KMS-11 (cell line): ENCODE measurements around the gene PARVG.

ENCODE experiments used
- H2AFZ ChIP-seq: fragments of 200-600 bp; sonication (generic); 2 replicates; pipeline ENCODE4 v1.6.1; 2016; ENCODE audit warnings: antibody characterized with exemption, mixed run types, low read depth
- H3K27ac ChIP-seq: fragments of 200-600 bp; sonication (generic); 2 replicates; pipeline ENCODE4 v1.6.1; 2016; ENCODE audit warnings: mild to moderate bottlenecking, mixed run types
- H3K27me3 ChIP-seq: fragments of 200-600 bp; sonication (generic); 2 replicates; pipeline ENCODE4 v1.6.1; 2017; ENCODE audit warnings: mild to moderate bottlenecking, low read depth, mixed run types, moderate library complexity; ENCODE audit not compliant: insufficient read depth
- H3K36me3 ChIP-seq: fragments of 200-600 bp; sonication (generic); 2 replicates; pipeline ENCODE4 v1.6.1; 2017; ENCODE audit warnings: mild to moderate bottlenecking, mixed run types; ENCODE audit not compliant: insufficient read depth
- H3K4me1 ChIP-seq: fragments of 200-600 bp; sonication (generic); 2 replicates; pipeline ENCODE4 v1.6.1; 2016; ENCODE audit warnings: mild to moderate bottlenecking, low read depth, mixed run types; ENCODE audit not compliant: poor library complexity, severe bottlenecking
- H3K4me2 ChIP-seq: fragments of 200-600 bp; sonication (generic); 2 replicates; pipeline ENCODE4 v1.7.0; 2016; ENCODE audit warnings: mild to moderate bottlenecking, mixed run types
- H3K4me3 ChIP-seq: fragments of 200-600 bp; sonication (generic); IDR thresholded peaks from 2 replicates; pipeline ENCODE4 v1.6.1; 2017; ENCODE audit warnings: low read depth, low read length, mixed read lengths; ENCODE audit not compliant: insufficient read depth
- H3K79me2 ChIP-seq: fragments of 200-600 bp; sonication (generic); 2 replicates; pipeline ENCODE4 v1.6.1; 2016; ENCODE audit warnings: low read depth, mixed run types; ENCODE audit not compliant: insufficient read depth
- H3K9ac ChIP-seq: fragments of 200-600 bp; sonication (generic); 2 replicates; pipeline ENCODE4 v1.6.1; 2016; ENCODE audit warnings: mild to moderate bottlenecking, mixed run types
- H4K20me1 ChIP-seq: fragments of 200-600 bp; sonication (generic); 2 replicates; pipeline ENCODE4 v1.6.1; 2016; ENCODE audit warnings: mild to moderate bottlenecking, mixed run types; ENCODE audit not compliant: insufficient read depth
- CTCF ChIP-seq: fragments of 200-600 bp; sonication (generic); conservative IDR thresholded peaks from 2 replicates; pipeline ENCODE4 v1.6.1; 2017; ENCODE audit warnings: low read depth, mild to moderate bottlenecking, antibody characterized with exemption, low read length, moderate library complexity, mixed read lengths

PARVG gene

GRCh38 chr22:44221710-44222475 lies 41.2 kb downstream of the PARVG start:
- Histone ChIP-seq H3K4me3 (no peak overlapping the region), H3K79me2 (no peaks in the 10 kb centered on the region), H3K27me3 (peaks cover 11% of the 10 kb centered on the region; the same call in 1 of the 2 replicates), H3K4me2 (no peak overlapping the region), H3K36me3 (no peaks in the 10 kb centered on the region), H4K20me1 (no peaks in the 10 kb centered on the region), H2AFZ (no peak overlapping the region), H3K4me1 (no peaks in the 10 kb centered on the region), H3K9ac (no peak overlapping the region), H3K27ac (no peak overlapping the region)
- no peak for TF ChIP-seq CTCF

GRCh38 chr22:44224166-44224565 lies 43.4 kb downstream of the PARVG start:
- no peaks in the 10 kb centered on the region for H3K4me1 ChIP-seq
- no peaks in the 10 kb centered on the region for H3K79me2 ChIP-seq
- peaks cover 11% of the 10 kb centered on the region; the same call in 1 of the 2 replicates for H3K27me3 ChIP-seq
- no peaks in the 10 kb centered on the region for H3K36me3 ChIP-seq
- no peak overlapping the region for H3K27ac ChIP-seq
- H3K9ac ChIP-seq = no peak overlapping the region
- no peak overlapping the region for H3K4me3 ChIP-seq
- H2AFZ ChIP-seq = no peak overlapping the region
- TF ChIP-seq CTCF = no peak
- no peak overlapping the region for H3K4me2 ChIP-seq
- H4K20me1 ChIP-seq = no peaks in the 10 kb centered on the region

- Histone ChIP-seq H2AFZ (no peak overlapping the region), H3K4me1 (no peaks in the 10 kb centered on the region), H3K4me2 (no peak overlapping the region), H3K36me3 (no peaks in the 10 kb centered on the region), H3K9ac (no peak overlapping the region), H3K27me3 (peaks cover 11% of the 10 kb centered on the region; the same call in 1 of the 2 replicates), H3K4me3 (no peak overlapping the region), H3K79me2 (no peaks in the 10 kb centered on the region), H3K27ac (no peak overlapping the region), H4K20me1 (no peaks in the 10 kb centered on the region)
- TF ChIP-seq CTCF = no peak
Measured at GRCh38 chr22:44225091-44225689, 44.5 kb downstream of the PARVG start.

GRCh38 chr22:44225812-44226211 lies 45.1 kb downstream of the PARVG start:
- H3K36me3 ChIP-seq = no peaks in the 10 kb centered on the region
- H3K27ac ChIP-seq = no peak overlapping the region
- no peaks in the 10 kb centered on the region for H4K20me1 ChIP-seq
- no peaks in the 10 kb centered on the region for H3K4me1 ChIP-seq
- TF ChIP-seq CTCF = no peak
- peaks cover 9% of the 10 kb centered on the region; the same call in 1 of the 2 replicates for H3K27me3 ChIP-seq
- no peaks in the 10 kb centered on the region for H3K79me2 ChIP-seq
- no peak overlapping the region for H3K4me2 ChIP-seq
- H3K9ac ChIP-seq = no peak overlapping the region
- H3K4me3 ChIP-seq = no peak overlapping the region
- no peak overlapping the region for H2AFZ ChIP-seq
